Measurements from ENCODE around the gene MLXIP. TPM values are rescaled to one million over a fixed set of nuclear protein-coding genes. Genes with fewer than 3 reads are reported as not detected.

The MLXIP gene
- total and polyA plus RNA-seq, 2 of the 4 experiments (the other 2 are of a cell fraction) = 2.7 to 10.8 TPM

- Histone ChIP-seq H4K91ac (ENCODE audit: insufficient read depth, low read depth, low read length) (no peak overlapping the region), H3K27ac (ENCODE audit: insufficient read depth, low read length) (no peak overlapping the region), H3K56ac (ENCODE audit: extremely low read depth, insufficient read depth, low read length) (0 out of 2 replicates have a peak overlapping the region, but pooled peaks have one; percentile 4), H3K79me1 (ENCODE audit: low read depth in 1 of 2, low read length in 2 of 2) (peaks cover 32 to 71% of the 10 kb centered on the region in 2 experiments), H4K5ac (ENCODE audit: low read depth, low read length) (no peak overlapping the region), H2BK20ac (ENCODE audit: low read depth, low read length) (no peak overlapping the region), H2BK5ac (ENCODE audit: low read depth, low read length, poor library complexity, severe bottlenecking) (no peak overlapping the region), H3K9me1 (ENCODE audit: insufficient read depth, low read length) (peaks cover 28% of the 10 kb centered on the region), H3K27me3 (ENCODE audit: control insufficient read depth, insufficient read depth, low read length) (no peaks in the 10 kb centered on the region), H3K4ac (ENCODE audit: low read depth, low read length) (no peak overlapping the region), H4K20me1 (ENCODE audit: insufficient read depth, low read length) (peaks cover 54% of the 10 kb centered on the region), H3K14ac (replicated peaks; ENCODE audit: low read depth, low read length) (no peak overlapping the region), H3K9ac (ENCODE audit: low read depth, low read length) (no peak overlapping the region), H3K36me3 (ENCODE audit: control insufficient read depth, insufficient read depth, low read length) (peaks cover 2% of the 10 kb centered on the region; the same call in 1 of the 2 replicates), H2AK9ac (replicated peaks; ENCODE audit: low read depth, low read length, poor library complexity) (peak overlapping the region; percentile 78), H3K4me1 (ENCODE audit: control insufficient read depth, insufficient read depth, low read length) (peaks cover 24% of the 10 kb centered on the region), H3K23ac (ENCODE audit: low read depth, low read length) (no peak overlapping the region), H3K18ac (ENCODE audit: low read depth, low read length) (no peak overlapping the region), H2AFZ (replicated peaks; ENCODE audit: low read length, poor library complexity) (peak overlapping the region; percentile 14), H3K4me3 (ENCODE audit: insufficient read depth, low read depth, low read length) (no peak overlapping the region), H2AK5ac (ENCODE audit: low read depth, low read length) (peak overlapping the region; percentile 66; the same call in 1 of the 2 replicates), H3K9me3 (ENCODE audit: control insufficient read depth, insufficient read depth, low read length) (no peaks in the 10 kb centered on the region), H3K4me2 (ENCODE audit: low read depth, low read length) (no peak overlapping the region), H4K8ac (ENCODE audit: low read depth in 2 of 2, low read length in 2 of 2) (peak overlapping the region in 1 of 2 experiments; percentile 21; a peak in 1 of 4 replicates), H2BK15ac (ENCODE audit: low read depth, low read length) (no peak overlapping the region), H2BK120ac (ENCODE audit: low read depth, low read length) (no peak overlapping the region)
- no peak for TF ChIP-seq CHD1 (IDR thresholded peaks at IDR 0.05; ENCODE audit: low read depth, low read length)
- TF ChIP-seq BHLHE40 (IDR thresholded peaks at IDR 0.05; ENCODE audit: low read depth, low read length) = no peak
- TF ChIP-seq CTCF (conservative IDR thresholded peaks at IDR 0.05; ENCODE audit: low read depth, low read length) = no peak
- TF ChIP-seq RCOR1 (IDR thresholded peaks at IDR 0.05; ENCODE audit: insufficient replicate concordance, low read length) = no peak
- TF ChIP-seq MXI1 (IDR thresholded peaks at IDR 0.05; ENCODE audit: borderline replicate concordance, low read depth, low read length) = no peak
- in situ Hi-C loops (cut with MboI; ENCODE audit: low sequenced_read_pairs) = no loop called here
- dilution Hi-C loops (cut with HindIII; ENCODE audit: low sequenced_read_pairs, unreplicated experiment) = no loop called here
- ChIA-PET POLR2A (ENCODE audit: unreplicated experiment) (no interaction called here), CTCF (no interaction called here)
- no peak for DNase-seq
- intact Hi-C loops (cut with micrococcal nuclease) = loop anchor here (2.0 kb wide), 1 partner anchor 37 kb away; no protein-coding TSS in a partner anchor
- WGBS, 2 experiments (ENCODE audit: extremely low coverage in 2 of 2, insufficient read length in 1 of 2) = 63% methylated on average over 2 of the region's 3 CpGs; no CpG with 5 or more reads in 1 of the 2 experiments
- no peak for ATAC-seq (ENCODE audit: low read depth)
- BruUV-seq (replicated peaks) = no TSS peak
These were observed 21.3 kb downstream of the MLXIP start for GRCh38 chr12:122099856-122100255.

Measured in IMR-90 (cell line).